Retinal pigment epithelial cell (primary cell): ENCODE measurements around the gene FTCD.
"Not testable (repeated sequence)": the region's sequence is repeated elsewhere in the genome, so short reads cannot be mapped to it uniquely, and the experiment has no call there.

ENCODE experiments used
- DNase-seq: peaks from one replicate; pipeline ENCODE4 v3.0.0-alpha.2; 2010; ENCODE audit warnings: low read depth
- H3K4me3 ChIP-seq: 2 replicates; pipeline ENCODE4 v1.5.1; 2011; ENCODE audit warnings: mild to moderate bottlenecking, low read length, control low read depth, moderate library complexity
- CTCF ChIP-seq: conservative IDR thresholded peaks from 2 replicates; pipeline ENCODE4 v1.5.1; 2011; ENCODE audit warnings: low read depth, low read length, control low read depth, inconsistent platforms

The FTCD gene

DNA sequence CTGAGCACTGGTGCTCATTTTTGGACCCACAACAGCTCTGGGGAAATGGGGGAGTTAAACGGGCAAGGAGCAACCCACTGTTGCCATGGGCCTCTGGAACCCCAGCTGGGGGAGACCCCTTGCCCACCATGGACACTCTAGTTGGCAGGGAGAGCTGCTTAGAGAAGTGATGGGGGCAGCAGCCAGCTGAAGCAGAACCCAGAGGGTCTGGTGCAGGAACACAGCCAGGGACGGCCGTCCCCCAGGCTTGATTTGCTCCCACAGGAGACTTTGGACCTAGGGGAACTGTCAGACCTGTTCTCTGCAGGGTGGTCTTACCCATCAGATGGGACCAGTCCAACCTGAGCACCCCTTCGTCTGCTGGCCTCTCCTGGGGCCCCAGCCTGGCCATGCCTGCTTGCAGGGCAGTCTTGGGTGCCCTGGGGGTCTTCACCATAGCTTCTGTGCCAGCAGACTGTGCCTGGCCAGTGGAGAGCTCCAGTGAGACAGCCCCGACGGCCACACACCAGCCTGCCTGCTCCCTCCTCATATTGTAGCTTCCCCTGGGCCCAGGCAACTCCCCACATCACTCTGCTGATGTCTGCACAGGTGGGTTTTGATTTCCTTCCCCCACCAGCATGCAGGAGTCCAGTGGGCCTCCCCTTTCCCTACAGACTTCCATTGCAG, 17.6 kb upstream of the FTCD start:
- TF ChIP-seq CTCF: no peak

DNA sequence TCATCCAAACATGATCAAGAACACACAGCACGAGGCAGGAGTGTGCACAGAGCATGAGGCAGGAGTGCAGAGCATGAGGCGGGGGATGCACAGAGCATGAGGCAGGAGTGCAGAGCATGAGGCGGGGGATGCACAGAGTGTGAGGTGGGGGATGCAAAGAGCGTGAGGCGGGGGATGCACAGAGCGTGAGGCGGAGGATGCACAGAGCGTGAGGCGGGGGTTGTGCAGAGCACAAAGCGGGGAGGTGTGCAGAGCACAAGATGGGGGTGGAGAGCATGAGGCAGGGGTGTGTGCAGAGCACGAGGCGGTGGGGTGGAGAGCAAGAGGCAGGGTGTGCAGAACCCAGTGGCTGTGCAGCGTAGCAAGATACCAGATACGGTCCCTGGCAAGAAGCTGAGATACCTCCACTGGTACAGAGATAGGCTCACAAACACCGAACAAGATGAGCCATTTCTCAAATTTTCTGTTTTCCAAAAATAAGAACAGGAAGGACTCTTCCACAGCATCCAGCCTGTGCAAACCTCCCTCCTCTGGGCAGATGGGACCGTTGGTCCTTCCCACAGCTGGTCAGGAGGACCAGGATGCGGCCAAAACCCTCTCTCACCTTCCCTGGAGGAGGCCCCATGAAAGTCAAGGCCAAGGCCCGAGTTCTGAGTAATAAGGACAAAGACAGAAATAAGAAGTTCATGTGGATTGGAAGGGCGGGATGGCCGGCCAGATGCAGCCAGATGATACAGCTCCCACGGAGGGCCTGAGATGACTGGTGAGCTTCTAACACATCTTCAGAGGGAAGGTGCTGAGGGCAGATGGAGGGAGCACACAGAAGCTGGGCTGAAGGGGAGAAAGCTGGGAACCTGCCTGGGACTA, 16.9 kb upstream of the FTCD start:
- no peak for TF ChIP-seq CTCF
- no peak overlapping the region for H3K4me3 ChIP-seq
- DNase-seq: no peak

More for the DNA sequence above, 17.6 kb upstream of the FTCD start:
- no peak overlapping the region for H3K4me3 ChIP-seq
- DNase-seq: no peak

DNA sequence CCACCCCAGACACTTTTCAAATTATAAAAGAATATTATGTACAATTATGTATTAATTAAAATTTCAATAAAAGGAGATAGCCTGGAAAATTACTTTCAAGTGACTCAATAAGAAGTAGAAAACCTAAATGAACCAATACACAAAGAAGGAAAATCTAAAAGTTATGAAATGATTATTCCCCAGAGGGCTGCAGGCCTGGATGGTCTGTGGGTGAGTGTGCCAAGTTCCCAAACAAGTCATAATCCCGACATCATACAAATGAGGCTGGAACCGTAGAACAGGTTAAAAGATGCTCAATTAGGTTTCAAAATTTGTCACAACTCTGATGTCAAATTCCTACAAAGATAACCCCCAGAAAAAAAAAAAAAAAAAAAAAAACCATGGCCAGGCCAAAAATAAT, 16.2 kb upstream of the FTCD start:
- no peak for DNase-seq
- no peak overlapping the region for H3K4me3 ChIP-seq
- no peak for TF ChIP-seq CTCF

- not testable (repeated sequence) for DNase-seq, H3K4me3 ChIP-seq
These were observed 15.2 kb upstream of the FTCD start for GRCh38 chr21:46170436-46171193.

DNA sequence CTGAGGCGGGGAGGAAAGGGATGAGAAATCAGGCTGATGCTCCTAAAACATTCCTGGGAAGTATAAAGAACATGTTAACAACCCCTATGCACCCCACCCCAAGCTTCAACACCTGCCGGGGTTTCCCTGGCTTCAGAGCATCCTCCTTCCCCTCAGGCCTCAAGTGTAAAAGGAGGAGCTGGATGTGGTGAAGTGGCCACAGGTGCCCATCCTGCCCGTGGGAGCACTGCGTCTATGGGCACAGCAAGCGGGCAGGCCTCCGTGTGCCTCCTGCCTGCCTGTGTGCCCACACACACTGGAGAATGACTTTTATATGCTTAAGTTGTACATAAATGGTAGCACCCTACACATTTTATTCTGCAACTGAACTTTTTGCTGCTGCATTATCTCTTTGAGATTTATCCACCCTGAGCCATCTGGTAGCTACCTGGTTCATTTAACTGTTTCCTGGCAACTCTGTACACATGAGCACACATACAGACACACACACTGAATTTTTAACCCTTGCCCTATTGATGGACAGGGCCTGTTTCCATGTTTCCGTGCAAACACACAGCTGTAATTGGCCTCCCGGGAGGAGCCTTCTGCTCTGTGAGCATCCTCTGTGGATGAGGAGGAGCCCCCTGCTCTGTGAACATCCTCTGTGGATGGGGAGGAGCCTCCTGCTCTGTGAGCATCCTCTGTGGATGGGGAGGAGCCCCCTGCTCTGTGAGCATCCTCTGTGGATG, 13.4 kb upstream of the FTCD start:
- no peak for DNase-seq
- TF ChIP-seq CTCF: no peak
- no peak overlapping the region for H3K4me3 ChIP-seq

DNA sequence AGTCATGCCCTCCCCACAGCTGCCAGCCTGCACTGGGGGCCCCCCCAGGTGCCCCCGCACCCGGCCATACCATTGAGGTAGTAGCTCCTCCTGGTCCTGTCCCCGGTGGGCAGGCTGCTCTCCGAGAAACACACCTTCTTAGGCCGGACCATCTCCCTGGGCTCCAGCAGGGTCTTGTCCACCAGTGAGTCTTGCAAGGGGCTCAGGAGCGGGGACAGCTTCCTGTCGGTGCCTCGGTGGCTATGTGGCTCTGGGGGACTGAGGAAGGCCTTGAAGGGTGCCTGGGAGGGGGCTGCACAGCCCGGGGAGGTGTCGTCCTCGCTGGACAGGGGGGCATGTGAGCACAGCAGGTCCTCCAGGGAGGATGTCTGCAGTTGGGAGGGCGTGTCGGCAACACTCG, 12.9 kb upstream of the FTCD start:
- H3K4me3 ChIP-seq: no peak overlapping the region
- no peak for DNase-seq
- TF ChIP-seq CTCF: no peak

- no peak overlapping the region for H3K4me3 ChIP-seq
- no peak for TF ChIP-seq CTCF
- no peak for DNase-seq
These were observed 9.7 kb upstream of the FTCD start for GRCh38 chr21:46165098-46165497.
